ENCODE data around the gene SLC5A1. TPM values are rescaled to one million over a fixed set of nuclear protein-coding genes. Genes with fewer than 3 reads are reported as not detected.

The SLC5A1 gene
- total RNA-seq, 4 donors from 2014 or later, result 0.24 TPM; not detected in 3

DNA sequence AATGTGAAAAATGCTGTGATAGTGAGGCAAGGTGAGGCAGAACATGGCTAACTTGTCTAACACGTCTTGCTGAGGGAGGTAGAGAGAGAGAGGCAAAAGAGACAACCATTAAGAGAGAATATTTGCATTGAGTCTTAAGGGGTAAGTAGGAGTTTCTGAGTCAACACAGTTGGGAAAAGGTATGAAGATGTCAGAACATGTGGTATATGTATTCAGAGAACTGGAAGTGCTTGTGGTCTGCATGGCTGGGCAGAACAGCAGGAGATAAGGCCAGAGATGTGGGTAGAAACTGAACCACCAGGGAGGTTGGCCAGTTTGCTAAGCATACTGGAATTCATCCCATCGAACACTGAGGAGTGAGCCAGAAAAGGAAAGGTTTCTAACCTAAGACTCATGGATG is 25.0 kb upstream of the SLC5A1 start:
- intact Hi-C loops (cut with DNase I; ENCODE audit: low total_unique reads) (no loop called here), in situ Hi-C loops (cut with MboI; ENCODE audit: low sequenced_read_pairs in 4 of 4) (no loop called here)
- Histone ChIP-seq H3K27me3 (peaks cover 0 to 3% (median 3%) of the 10 kb centered on the region in 3 donors), H3K27ac (no peak overlapping the region), H3K36me3 (no peaks in the 10 kb centered on the region), H3K4me1 (no peaks in the 10 kb centered on the region), H3K9me3 (peaks cover 0 to 3% (median 0%) of the 10 kb centered on the region in 3 donors), H3K4me3 (no peak overlapping the region)
- no peak for DNase-seq
- no peak for TF ChIP-seq POLR2A (IDR thresholded peaks at IDR 0.05)
- TF ChIP-seq, protein P1, sequence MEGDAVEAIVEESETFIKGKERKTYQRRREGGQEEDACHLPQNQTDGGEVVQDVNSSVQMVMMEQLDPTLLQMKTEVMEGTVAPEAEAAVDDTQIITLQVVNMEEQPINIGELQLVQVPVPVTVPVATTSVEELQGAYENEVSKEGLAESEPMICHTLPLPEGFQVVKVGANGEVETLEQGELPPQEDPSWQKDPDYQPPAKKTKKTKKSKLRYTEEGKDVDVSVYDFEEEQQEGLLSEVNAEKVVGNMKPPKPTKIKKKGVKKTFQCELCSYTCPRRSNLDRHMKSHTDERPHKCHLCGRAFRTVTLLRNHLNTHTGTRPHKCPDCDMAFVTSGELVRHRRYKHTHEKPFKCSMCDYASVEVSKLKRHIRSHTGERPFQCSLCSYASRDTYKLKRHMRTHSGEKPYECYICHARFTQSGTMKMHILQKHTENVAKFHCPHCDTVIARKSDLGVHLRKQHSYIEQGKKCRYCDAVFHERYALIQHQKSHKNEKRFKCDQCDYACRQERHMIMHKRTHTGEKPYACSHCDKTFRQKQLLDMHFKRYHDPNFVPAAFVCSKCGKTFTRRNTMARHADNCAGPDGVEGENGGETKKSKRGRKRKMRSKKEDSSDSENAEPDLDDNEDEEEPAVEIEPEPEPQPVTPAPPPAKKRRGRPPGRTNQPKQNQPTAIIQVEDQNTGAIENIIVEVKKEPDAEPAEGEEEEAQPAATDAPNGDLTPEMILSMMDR (IDR thresholded peaks at IDR 0.05 in 4 of 5, conservative IDR thresholded peaks at IDR 0.05 in 1 of 5), result no peak
- ATAC-seq, result no peak

DNA sequence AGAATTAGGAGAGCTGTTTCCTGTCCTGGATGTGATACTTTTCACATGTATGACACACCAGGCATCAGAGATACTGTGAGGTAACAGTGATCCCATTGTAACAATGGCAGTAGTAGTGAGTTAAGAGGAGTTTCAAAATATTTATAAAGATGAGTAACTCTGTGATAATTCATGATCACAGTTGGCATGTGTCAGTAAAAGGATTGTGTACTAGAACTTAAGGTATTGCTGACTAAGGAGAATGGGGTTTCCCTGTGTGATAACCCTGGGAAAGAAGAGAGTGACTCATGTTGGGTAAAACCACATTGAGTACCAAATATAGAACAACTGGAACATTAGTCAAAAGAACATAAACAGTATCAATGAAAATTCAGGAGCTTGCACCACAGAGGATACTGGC is 22.9 kb upstream of the SLC5A1 start:
- no peaks in the 10 kb centered on the region for H3K9me3 ChIP-seq
- no peaks in the 10 kb centered on the region for H3K36me3 ChIP-seq
- in situ Hi-C loops (cut with MboI; ENCODE audit: low sequenced_read_pairs in 4 of 4), result no loop called here
- peak; percentile 41 to 58 for ATAC-seq
- no peaks in the 10 kb centered on the region for H3K4me1 ChIP-seq
- no peak for TF ChIP-seq POLR2A (IDR thresholded peaks at IDR 0.05)
- TF ChIP-seq, protein P1 (IDR thresholded peaks at IDR 0.05 in 4 of 5, conservative IDR thresholded peaks at IDR 0.05 in 1 of 5), result no peak
- H3K27ac ChIP-seq, result no peak overlapping the region
- no peak overlapping the region for H3K4me3 ChIP-seq
- peaks cover 0 to 3% (median 0%) of the 10 kb centered on the region in 3 donors for H3K27me3 ChIP-seq
- no peak for DNase-seq
- intact Hi-C loops (cut with DNase I; ENCODE audit: low total_unique reads), result no loop called here

DNA sequence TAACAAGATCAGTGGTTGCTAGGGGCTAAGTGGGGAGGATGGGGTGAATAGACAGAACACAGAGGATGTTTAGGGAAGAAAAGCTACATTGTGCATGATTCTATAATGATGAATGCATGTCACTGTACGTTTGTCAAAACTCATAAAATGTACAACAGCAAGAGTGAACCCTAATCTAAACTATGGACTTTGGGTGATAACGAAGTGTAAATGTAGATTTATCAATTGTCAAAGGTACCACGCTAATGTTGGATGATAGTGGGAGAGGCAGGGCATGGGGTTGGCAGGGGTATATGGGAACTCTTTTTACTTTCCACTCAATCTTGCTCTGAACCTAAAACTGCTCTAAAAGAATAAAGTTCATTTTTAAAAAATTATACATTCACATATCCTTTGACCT is 21.3 kb upstream of the SLC5A1 start:
- no peak for DNase-seq
- in situ Hi-C loops (cut with MboI; ENCODE audit: low sequenced_read_pairs in 4 of 4), result no loop called here
- intact Hi-C loops (cut with DNase I; ENCODE audit: low total_unique reads), result no loop called here
- TF ChIP-seq POLR2A (IDR thresholded peaks at IDR 0.05), result no peak
- TF ChIP-seq, protein P1 (IDR thresholded peaks at IDR 0.05 in 4 of 5, conservative IDR thresholded peaks at IDR 0.05 in 1 of 5), result no peak
- Histone ChIP-seq H3K9me3 (no peaks in the 10 kb centered on the region), H3K4me1 (no peaks in the 10 kb centered on the region), H3K4me3 (no peak overlapping the region), H3K36me3 (no peaks in the 10 kb centered on the region), H3K27me3 (peaks cover 0 to 3% (median 0%) of the 10 kb centered on the region in 3 donors), H3K27ac (no peak overlapping the region)
- ATAC-seq, result no peak

DNA sequence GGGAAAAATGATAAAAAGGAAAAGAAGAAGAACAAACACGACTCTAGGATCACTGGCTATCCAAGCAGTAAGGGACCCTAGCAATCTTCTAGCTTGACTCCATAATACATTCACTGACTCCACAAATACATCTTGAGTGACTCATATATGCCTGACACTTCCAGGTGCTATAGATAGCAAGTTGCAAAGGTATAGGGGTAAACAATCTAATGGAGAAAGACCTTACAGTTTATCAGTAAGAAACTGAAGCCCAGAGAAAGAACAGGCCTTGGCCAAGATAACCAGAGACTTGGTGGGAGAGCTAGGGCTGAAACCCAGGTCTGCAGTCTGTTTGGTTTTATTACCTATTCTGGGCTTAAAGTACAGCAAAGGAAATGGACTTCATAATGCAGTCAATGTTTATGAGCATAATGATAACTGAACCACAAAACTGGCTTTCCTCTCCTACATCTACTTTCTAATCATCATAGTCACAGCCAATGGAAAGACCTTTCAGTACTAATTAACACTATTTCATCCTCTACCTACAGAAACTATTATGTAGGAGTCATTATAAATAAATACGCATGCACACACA is 19.7 kb upstream of the SLC5A1 start:
- intact Hi-C loops (cut with DNase I; ENCODE audit: low total_unique reads), result no loop called here
- no peak for DNase-seq
- TF ChIP-seq, protein P1 (IDR thresholded peaks at IDR 0.05 in 4 of 5, conservative IDR thresholded peaks at IDR 0.05 in 1 of 5), result no peak
- H3K27me3 ChIP-seq, result peaks cover 0 to 3% (median 0%) of the 10 kb centered on the region in 3 donors
- H3K36me3 ChIP-seq, result no peaks in the 10 kb centered on the region
- no peak overlapping the region for H3K27ac ChIP-seq
- in situ Hi-C loops (cut with MboI; ENCODE audit: low sequenced_read_pairs in 4 of 4), result no loop called here
- no peaks in the 10 kb centered on the region for H3K9me3 ChIP-seq
- H3K4me3 ChIP-seq, result no peak overlapping the region
- no peaks in the 10 kb centered on the region for H3K4me1 ChIP-seq
- no peak for ATAC-seq

DNA sequence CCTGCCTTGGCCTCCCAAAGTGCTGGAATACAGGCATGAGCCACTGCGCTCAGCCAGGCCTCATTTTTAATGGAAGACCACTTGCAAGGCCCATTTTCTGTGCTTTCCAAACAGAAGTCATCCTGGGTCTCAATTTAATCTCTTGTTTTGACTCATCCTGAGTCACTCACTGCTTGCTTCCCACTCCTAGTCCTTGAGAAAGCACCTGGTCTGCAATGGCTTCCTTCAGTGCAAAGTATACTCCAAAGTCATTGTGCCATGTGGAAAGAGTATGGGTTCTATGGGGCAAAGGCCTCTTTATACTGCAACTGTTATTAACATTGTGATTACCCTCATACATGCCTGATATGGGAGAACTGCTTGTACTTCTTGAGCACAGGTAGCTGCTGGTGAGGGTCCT is 18.3 kb upstream of the SLC5A1 start:
- Histone ChIP-seq H3K27me3 (peaks cover 0 to 3% (median 0%) of the 10 kb centered on the region in 3 donors), H3K9me3 (no peaks in the 10 kb centered on the region), H3K4me1 (no peaks in the 10 kb centered on the region), H3K4me3 (no peak overlapping the region), H3K27ac (no peak overlapping the region), H3K36me3 (no peaks in the 10 kb centered on the region)
- in situ Hi-C loops (cut with MboI; ENCODE audit: low sequenced_read_pairs in 4 of 4), result no loop called here
- intact Hi-C loops (cut with DNase I; ENCODE audit: low total_unique reads), result no loop called here
- no peak for TF ChIP-seq POLR2A (IDR thresholded peaks at IDR 0.05)
- TF ChIP-seq, protein P1 (IDR thresholded peaks at IDR 0.05 in 4 of 5, conservative IDR thresholded peaks at IDR 0.05 in 1 of 5), result no peak
- DNase-seq (no peak), ATAC-seq (no peak)

Data from gastrocnemius medialis (tissue), 4 donors.